H9 (cell line): ENCODE results near the gene OVOL2. TPM values are rescaled to one million over a fixed set of nuclear protein-coding genes. Genes with fewer than 3 reads are reported as not detected.

Experiments used
- DNase-seq: peaks from one replicate; pipeline ENCODE4 v3.0.0-alpha.2; 2017
- H2AFZ ChIP-seq: one replicate; pipeline ENCODE4 v1.6.1; 2013; ENCODE audit warnings: mild to moderate bottlenecking, low read length, control low read depth, moderate library complexity
- H2AK5ac ChIP-seq: 2 replicates; pipeline ENCODE4 v1.6.1; 2013; ENCODE audit warnings: low read length, control low read depth, mixed read lengths; ENCODE audit not compliant: insufficient read length
- H2BK120ac ChIP-seq: one replicate; pipeline ENCODE4 v1.6.1; 2013; ENCODE audit warnings: low read depth, mild to moderate bottlenecking, low read length, control low read depth, inconsistent platforms; ENCODE audit not compliant: poor library complexity, severe bottlenecking
- H2BK12ac ChIP-seq: 2 replicates; pipeline ENCODE4 v1.6.1; 2013; ENCODE audit warnings: low read length, control low read depth, mixed read lengths, low read depth; ENCODE audit not compliant: insufficient read length
- H2BK15ac ChIP-seq: 2 replicates; pipeline ENCODE4 v1.6.1; 2013; ENCODE audit warnings: low read depth, low read length, control low read depth
- H2BK20ac ChIP-seq: one replicate; pipeline ENCODE4 v1.6.1; 2013; ENCODE audit warnings: low read depth, mild to moderate bottlenecking, low read length, control low read depth, inconsistent platforms; ENCODE audit not compliant: poor library complexity, severe bottlenecking
- H2BK5ac ChIP-seq: 2 replicates; pipeline ENCODE4 v1.6.1; 2013; ENCODE audit warnings: low read length, control low read depth, mixed read lengths; ENCODE audit not compliant: insufficient read length
- H3K14ac ChIP-seq: 2 replicates; pipeline ENCODE4 v1.6.1; 2013; ENCODE audit warnings: low read length, control low read depth; ENCODE audit not compliant: insufficient read depth
- H3K18ac ChIP-seq: 2 replicates; pipeline ENCODE4 v1.6.1; 2013; ENCODE audit warnings: low read depth, mild to moderate bottlenecking, mixed read lengths, low read length, control low read depth; ENCODE audit not compliant: insufficient read length
- H3K23ac ChIP-seq: 2 replicates; pipeline ENCODE4 v1.6.1; 2013; ENCODE audit warnings: low read length, control low read depth, mixed read lengths, low read depth; ENCODE audit not compliant: insufficient read length
- H3K23me2 ChIP-seq: 2 replicates; pipeline ENCODE4 v1.6.1; 2013; ENCODE audit warnings: low read depth, mild to moderate bottlenecking, mixed read lengths, low read length, control low read depth; ENCODE audit not compliant: insufficient read length, poor library complexity, severe bottlenecking
- H3K27ac ChIP-seq: 2 replicates; pipeline ENCODE4 v1.5.1; 2013; ENCODE audit warnings: low read length, control low read depth, mixed read lengths, low read depth; ENCODE audit not compliant: insufficient read length
- H3K27me3 ChIP-seq: 2 replicates; pipeline ENCODE4 v1.6.1; 2013; ENCODE audit warnings: low read length, control low read depth, inconsistent platforms; ENCODE audit not compliant: insufficient read depth
- H3K4ac ChIP-seq: 2 replicates; pipeline ENCODE4 v1.6.1; 2013; ENCODE audit warnings: low read depth, mild to moderate bottlenecking, control low read depth, inconsistent platforms, low read length, moderate library complexity
- H3K4me1 ChIP-seq: 2 replicates; pipeline ENCODE4 v1.6.1; 2013; ENCODE audit warnings: low read length, control low read depth, inconsistent platforms; ENCODE audit not compliant: insufficient read depth
- H3K4me2 ChIP-seq: 2 replicates; pipeline ENCODE4 v1.6.1; 2013; ENCODE audit warnings: low read length, control low read depth, mixed read lengths; ENCODE audit not compliant: insufficient read length, insufficient read depth
- H3K56ac ChIP-seq: 2 replicates; pipeline ENCODE4 v1.6.1; 2013; ENCODE audit warnings: low read depth, mild to moderate bottlenecking, mixed read lengths, low read length, control low read depth; ENCODE audit not compliant: insufficient read length
- H3K79me1 ChIP-seq: 2 replicates; pipeline ENCODE4 v1.6.1; 2013; ENCODE audit warnings: low read depth, mild to moderate bottlenecking, moderate library complexity, low read length, control low read depth, inconsistent platforms; ENCODE audit not compliant: insufficient read depth, poor library complexity, severe bottlenecking
- H3K79me2 ChIP-seq: 2 replicates; pipeline ENCODE4 v1.6.1; 2013; ENCODE audit warnings: low read length, control low read depth, inconsistent platforms; ENCODE audit not compliant: insufficient read depth
- H3K9ac ChIP-seq: 2 replicates; pipeline ENCODE4 v1.6.1; 2013; ENCODE audit warnings: low read length, control low read depth, mixed read lengths; ENCODE audit not compliant: insufficient read length; ENCODE audit errors: extremely low read depth
- H3K9me3 ChIP-seq: one replicate; pipeline ENCODE4 v1.6.1; 2013; ENCODE audit warnings: low read depth, low read length, inconsistent platforms; ENCODE audit not compliant: control insufficient read depth
- H3T11ph ChIP-seq: one replicate; pipeline ENCODE4 v1.6.1; 2013; ENCODE audit warnings: mild to moderate bottlenecking, low read length, control low read depth, inconsistent platforms
- H4K20me1 ChIP-seq: one replicate; pipeline ENCODE4 v1.6.1; 2013; ENCODE audit not compliant: control insufficient read depth, insufficient read length, insufficient read depth
- H4K5ac ChIP-seq: 2 replicates; pipeline ENCODE4 v1.6.1; 2013; ENCODE audit warnings: low read depth, mild to moderate bottlenecking, mixed read lengths, low read length, control low read depth; ENCODE audit not compliant: insufficient read length
- H4K8ac ChIP-seq: replicated peaks from 2 replicates; pipeline ENCODE4 v1.6.1; 2013; ENCODE audit warnings: low read length, control low read depth, mixed read lengths, low read depth; ENCODE audit not compliant: insufficient read length
- H4K91ac ChIP-seq: 2 replicates; pipeline ENCODE4 v1.6.1; 2013; ENCODE audit warnings: low read depth, mild to moderate bottlenecking, moderate library complexity, mixed read lengths, low read length, control low read depth; ENCODE audit not compliant: insufficient read length
- H3K27ac Mint-ChIP-seq, 3 experiments: 2 replicates in 2 of 3; 3 replicates in 1 of 3; pipeline ENCODE4 v1.8.0; 2020 to 2021; ENCODE audit warnings: mixed read lengths in 3 of 3, mild to moderate bottlenecking in 1 of 3, moderate library complexity in 1 of 3
- H3K27me3 Mint-ChIP-seq: 2 replicates; pipeline ENCODE4 v1.8.0; 2021; ENCODE audit warnings: low read depth, mild to moderate bottlenecking, moderate library complexity, mixed read lengths
- H3K36me3 Mint-ChIP-seq, 3 experiments: 2 replicates in 2 of 3; 3 replicates in 1 of 3; pipeline ENCODE4 v1.8.0; 2020 to 2021; ENCODE audit warnings: low read depth in 3 of 3, mixed read lengths in 3 of 3; ENCODE audit not compliant: insufficient read depth in 1 of 3
- H3K4me1 Mint-ChIP-seq, 2 experiments: 2 replicates each; pipeline ENCODE4 v1.8.0; 2020; ENCODE audit warnings: mixed read lengths in 2 of 2
- H3K4me3 Mint-ChIP-seq, 2 experiments: 2 replicates in 1 of 2; 3 replicates in 1 of 2; pipeline ENCODE4 v1.8.0; 2020 to 2021; ENCODE audit warnings: mild to moderate bottlenecking in 2 of 2, mixed read lengths in 2 of 2, moderate library complexity in 1 of 2
- H3K9me3 Mint-ChIP-seq, 2 experiments: 2 replicates in 1 of 2; 3 replicates in 1 of 2; pipeline ENCODE4 v1.8.0; 2020; ENCODE audit warnings: mild to moderate bottlenecking in 2 of 2, mixed read lengths in 2 of 2, moderate library complexity in 1 of 2
- CTCF ChIP-seq: fragments of 200-600 bp; sonication (generic); conservative IDR thresholded peaks from 3 replicates; pipeline ENCODE4 v1.8.0; 2021; ENCODE audit warnings: antibody characterized with exemption, mild to moderate bottlenecking
- WGBS: extraction: QIAGEN DNeasy Blood & Tissue Kit; methylation state at CpG from one replicate; pipeline ENCODE4 v1.1.7; 2013; ENCODE audit warnings: missing lambda C conversion rate, low lambda C conversion rate, mixed read lengths; ENCODE audit not compliant: insufficient read length; ENCODE audit errors: extremely low coverage; 5-methylcytosine and 5-hydroxymethylcytosine counted together
- total RNA-seq: library from RNA; stranded (reverse); gene quantifications from 2 replicates; pipeline ENCODE4 v1.2.1, GENCODE V29; 2021

OVOL2 gene
- total RNA-seq, 1 experiment from 2014 or later = 5.8 TPM

- Histone ChIP-seq H3K56ac (no peak overlapping the region), H2BK120ac (no peak overlapping the region), H2AFZ (no peak overlapping the region), H3K79me1 (no peaks in the 10 kb centered on the region), H4K91ac (no peak overlapping the region), H2BK12ac (no peak overlapping the region), H2AK5ac (no peak overlapping the region), H3K9ac (no peak overlapping the region), H3K23me2 (no peaks in the 10 kb centered on the region), H4K5ac (no peak overlapping the region), H4K8ac (no peak overlapping the region), H3T11ph (no peak overlapping the region), H3K27ac (no peak overlapping the region), H3K23ac (no peak overlapping the region), H2BK5ac (no peak overlapping the region), H3K27me3 (no peaks in the 10 kb centered on the region), H3K18ac (no peak overlapping the region), H3K4me2 (no peak overlapping the region), H3K4me1 (no peaks in the 10 kb centered on the region), H3K14ac (no peak overlapping the region), H2BK20ac (no peak overlapping the region), H2BK15ac (no peak overlapping the region), H3K4ac (no peak overlapping the region), H4K20me1 (no peaks in the 10 kb centered on the region), H3K79me2 (no peaks in the 10 kb centered on the region), H3K9me3 (no peaks in the 10 kb centered on the region)
- peaks cover 3 to 5% of the 10 kb centered on the region in 2 experiments; a peak in 1 of 4 replicates for H3K4me1 Mint-ChIP-seq
- peaks cover 6% of the 10 kb centered on the region for H3K27me3 Mint-ChIP-seq
- no peak for DNase-seq
- no peaks in the 10 kb centered on the region for H3K9me3 Mint-ChIP-seq
- H3K36me3 Mint-ChIP-seq = no peaks in the 10 kb centered on the region
- H3K4me3 Mint-ChIP-seq = no peak overlapping the region
- H3K27ac Mint-ChIP-seq = no peak overlapping the region
- WGBS = no CpG with 5 or more reads among the region's 5 CpGs
- no peak for TF ChIP-seq CTCF
Measured at GRCh38 chr20:18094191-18094590, 36.5 kb upstream of the OVOL2 start.
